Measurements from ENCODE around the gene ANKRD6.

Gene ANKRD6

DNA sequence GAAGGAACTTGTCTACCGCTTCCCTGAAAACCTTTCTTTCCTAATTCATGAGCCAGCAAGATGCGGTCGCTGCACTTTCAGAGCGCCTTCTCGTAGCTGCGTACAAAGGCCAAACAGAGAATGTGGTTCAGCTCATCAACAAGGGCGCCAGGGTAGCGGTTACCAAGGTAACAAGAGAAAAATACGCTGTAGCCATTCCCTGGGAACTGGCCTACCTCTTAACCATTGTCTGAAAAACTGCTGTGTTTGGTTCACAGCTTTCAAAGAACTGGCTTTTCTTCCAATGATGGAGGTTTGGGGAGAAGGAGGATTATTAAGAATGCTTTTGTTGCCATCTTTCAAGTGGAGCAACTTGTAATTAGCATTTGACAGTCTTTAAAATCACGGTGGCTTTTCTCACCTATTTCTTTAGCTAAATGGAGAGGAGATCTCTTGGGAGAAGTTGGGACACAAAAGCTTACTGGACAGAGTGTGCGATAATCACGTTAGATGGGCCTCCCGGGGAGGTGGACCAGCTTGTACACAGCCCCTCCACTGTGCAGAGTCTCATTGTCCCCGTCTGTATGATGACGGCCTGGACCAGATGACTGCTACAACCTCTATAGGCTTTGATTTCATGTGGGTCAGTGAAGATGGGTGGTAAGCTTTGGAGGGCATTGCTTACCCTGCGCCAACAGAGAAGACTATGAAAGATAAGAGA is 134.1 kb downstream of the ANKRD6 start:
- peak; percentile 87 for DNase-seq

DNA sequence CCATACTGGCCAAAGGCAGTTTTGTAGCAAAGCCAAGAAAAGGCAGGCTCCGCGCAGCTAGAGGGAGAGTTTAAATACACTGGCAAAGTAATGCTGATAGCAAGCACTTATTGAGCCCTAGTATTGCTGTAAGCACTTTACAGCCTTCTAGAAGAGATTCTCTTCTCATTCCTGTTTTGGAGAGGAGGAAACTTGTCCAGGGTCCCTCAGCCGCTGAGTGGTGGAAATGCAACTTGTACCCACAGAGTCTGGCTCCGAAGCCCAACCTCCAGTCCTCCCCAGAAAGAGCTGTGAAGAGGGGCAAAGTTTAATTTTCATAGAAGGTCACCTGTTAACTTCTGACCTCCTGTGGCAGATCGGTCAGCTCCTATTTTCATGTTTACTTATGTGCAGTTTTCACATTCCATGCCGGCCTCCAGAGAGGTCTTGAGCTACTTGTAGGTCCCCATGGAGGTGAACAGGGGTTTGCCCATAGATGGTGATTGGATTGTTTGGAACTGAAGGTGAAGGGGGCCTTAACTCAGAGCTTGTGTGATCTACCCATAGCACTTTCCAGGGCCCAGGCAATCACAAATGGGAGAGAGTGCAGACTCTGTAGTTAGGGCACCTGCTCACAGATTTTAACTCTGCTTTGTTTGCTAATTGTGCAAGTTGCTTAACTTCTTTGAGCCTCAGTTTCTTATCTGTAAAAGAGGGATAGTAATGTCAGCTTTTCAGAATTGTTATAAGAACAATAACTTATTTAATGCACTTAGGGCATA is 134.9 kb downstream of the ANKRD6 start:
- no peak for DNase-seq

DNA sequence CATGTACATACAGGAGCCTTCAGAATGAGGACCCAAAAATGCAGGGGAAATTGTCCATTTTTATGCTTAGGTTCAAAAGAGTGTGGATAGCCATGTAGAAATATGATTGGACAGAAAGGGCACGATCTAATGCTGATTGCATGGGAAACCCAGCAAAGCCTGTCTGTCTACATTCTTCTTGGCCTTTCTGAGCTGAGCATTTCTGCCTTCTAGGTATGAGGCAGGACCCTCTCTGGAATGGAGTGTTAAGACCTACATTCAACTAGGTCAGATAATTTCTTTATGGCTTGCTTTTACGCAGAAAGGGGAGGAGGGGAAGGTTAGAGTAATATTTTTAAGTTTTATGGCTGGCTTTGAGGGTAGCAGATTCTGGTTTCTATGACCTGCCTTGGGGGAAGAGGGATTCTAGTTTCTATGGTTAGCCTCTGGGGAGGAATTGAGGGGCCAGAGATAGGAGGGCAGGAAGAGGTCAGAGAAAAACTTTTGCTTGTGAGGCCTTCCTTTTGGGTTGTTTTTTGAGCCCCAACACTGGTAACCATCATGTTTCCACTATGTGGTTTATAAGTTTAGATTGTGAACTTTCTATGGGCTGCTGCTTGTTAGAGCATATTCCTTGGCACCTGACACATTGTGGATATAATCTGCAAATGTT is 142.1 kb downstream of the ANKRD6 start:
- DNase-seq: no peak

DNA sequence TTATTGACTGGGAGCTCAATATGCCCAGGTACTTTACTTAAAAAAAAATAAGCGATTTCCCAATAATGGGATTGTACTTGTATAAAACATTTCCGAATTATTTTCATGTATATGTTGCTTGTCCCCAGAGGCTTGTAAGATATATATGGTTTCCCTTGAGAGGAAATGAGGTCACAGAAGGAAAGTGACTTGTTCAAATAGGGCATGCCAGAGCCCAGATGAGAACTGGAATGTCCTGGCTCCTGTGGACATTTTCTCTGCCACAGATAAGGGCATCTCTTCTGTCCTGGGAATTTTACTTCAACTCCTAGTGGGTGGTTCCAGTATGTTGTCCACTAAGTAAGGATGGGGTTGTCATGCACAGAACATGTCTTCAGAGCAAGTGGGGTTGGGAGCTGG is 142.6 kb downstream of the ANKRD6 start:
- no peak for DNase-seq

DNA sequence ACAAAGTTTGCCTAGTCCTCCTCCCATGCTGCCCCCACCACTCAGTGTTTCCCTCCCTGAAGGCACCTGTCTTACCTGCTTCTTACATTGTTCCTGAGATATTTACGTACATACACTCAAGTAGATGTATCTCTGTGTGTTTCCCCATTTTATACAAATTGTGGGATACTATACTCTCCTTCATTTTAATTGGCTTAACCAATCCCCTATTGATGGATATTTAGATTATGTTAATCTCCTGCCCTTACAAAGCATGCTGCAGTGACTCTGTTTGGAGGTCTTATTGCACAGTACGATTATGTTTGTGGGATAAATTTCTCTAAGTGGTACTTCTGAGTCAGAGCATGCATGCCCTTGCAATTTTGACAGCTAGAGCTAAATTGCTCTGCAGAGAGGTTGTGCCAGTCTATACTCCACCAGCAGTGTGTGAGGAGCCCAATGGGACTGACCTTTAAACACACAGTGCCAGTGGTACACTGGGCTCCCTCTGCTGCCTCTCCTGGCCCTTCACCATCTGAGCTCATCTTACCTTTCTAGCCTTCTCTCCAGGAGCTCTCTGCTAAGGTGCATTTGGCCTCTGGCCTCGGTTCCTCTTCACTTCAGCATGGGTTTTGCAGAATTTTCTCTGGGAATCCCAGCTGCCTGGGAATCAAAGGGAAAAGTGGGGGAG is 148.2 kb downstream of the ANKRD6 start:
- DNase-seq: no peak

DNA sequence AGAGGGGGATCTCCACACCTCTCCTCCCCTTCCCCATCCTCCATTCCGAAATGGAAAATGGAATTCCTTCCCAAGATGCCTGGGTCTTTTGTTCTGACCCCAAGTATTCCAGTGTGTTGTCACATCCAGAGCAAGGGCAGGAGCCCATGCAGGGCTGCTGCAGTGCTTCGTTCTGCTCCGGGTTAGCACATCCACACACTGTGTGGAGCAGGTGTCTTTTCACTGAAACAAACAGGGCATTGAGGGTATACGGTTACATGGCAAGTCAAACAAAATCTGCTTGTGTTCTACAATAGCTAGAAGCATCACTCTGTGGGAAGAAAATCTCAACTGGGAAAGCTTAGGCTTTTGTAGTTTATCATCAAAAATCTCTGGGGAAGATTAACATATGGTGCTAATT is 148.7 kb downstream of the ANKRD6 start:
- no peak for DNase-seq

DNA sequence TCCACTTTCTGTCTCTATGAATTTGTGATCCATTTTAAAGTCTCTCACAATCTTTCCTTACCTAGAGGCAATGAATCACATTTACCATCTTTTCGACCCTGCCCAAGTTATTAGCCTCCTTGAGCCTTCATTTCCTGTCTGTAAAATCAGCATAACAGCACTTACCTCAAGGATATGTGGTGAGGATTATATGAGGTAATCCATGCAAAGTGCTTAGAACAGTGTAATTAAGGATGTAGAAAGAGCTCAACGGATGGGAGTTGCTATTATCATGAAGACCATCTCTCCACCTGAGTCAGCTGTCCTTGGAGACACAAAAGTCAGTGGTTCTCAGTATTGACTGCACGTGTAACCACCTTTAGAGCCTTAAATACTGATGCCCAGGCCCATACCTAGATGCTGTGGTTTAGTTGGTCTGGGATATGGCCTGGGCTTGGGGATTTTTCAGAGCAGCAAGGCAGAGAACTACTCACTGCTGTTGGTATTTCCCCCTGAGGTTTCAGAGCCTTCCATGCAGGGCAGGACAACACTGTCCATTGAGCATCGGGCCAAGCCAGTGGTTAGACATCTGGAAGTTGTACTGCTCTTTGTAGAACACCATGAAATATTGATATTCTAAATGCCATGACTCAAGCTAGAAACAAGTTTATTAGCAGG is 149.8 kb downstream of the ANKRD6 start:
- DNase-seq: no peak

DNA sequence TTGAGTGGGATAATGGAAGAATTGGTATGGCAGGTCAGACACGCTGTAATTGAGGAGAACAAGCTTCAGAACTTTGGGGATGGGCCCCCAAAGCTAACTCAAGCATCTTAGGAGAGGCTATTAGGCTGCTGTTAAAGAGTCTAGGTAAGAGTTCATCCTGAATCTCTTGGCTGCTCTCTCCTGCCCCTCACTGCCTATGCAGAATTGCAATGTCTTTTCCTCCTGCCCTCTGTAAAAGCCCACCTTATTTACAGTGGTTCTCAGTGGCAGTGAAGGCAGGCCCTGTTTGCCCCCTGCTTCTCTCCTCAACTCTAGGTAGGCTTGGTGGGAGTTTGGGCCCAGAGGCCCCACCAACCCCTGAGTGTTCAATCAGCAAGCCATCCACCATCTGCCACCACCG is 150.6 kb downstream of the ANKRD6 start:
- DNase-seq: no peak

DNA sequence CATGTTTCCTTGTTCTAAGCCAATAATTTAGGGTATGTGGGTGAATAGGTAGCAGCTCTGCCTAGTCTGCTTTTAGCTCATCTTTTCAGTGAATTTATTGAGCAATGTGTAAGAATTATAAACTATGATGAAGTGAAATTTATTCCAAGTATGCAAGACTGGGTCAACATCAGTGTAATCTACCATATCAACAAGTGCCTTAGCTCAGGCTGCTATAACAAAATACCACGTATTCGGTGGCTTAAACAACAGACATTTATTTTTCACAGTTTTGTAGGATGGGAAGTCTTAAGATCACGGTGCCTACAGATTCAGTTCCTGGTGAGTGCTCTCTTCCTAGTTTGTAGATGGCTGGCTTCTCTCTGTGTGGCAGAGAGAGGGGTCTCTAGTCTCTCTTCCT is 151.6 kb downstream of the ANKRD6 start:
- no peak for DNase-seq

DNA sequence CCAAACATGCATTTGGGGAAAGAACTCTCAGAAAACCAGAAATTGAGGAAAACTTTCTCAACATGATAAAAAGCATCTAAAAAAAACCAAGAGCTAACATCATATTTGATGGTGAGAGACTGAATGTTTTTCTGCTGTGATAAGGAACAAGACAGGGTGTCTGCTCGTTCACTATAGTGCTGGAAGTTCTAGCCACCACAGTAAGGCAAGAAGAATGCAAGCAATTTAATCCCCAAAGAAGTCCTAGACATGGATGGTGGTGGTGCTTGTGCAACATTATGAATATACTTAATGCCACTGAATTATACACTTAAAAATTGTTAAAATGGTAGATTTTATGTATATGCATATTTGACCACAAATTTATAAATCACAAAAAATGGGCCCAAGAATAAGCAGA is 152.2 kb downstream of the ANKRD6 start:
- DNase-seq: no peak

DNA sequence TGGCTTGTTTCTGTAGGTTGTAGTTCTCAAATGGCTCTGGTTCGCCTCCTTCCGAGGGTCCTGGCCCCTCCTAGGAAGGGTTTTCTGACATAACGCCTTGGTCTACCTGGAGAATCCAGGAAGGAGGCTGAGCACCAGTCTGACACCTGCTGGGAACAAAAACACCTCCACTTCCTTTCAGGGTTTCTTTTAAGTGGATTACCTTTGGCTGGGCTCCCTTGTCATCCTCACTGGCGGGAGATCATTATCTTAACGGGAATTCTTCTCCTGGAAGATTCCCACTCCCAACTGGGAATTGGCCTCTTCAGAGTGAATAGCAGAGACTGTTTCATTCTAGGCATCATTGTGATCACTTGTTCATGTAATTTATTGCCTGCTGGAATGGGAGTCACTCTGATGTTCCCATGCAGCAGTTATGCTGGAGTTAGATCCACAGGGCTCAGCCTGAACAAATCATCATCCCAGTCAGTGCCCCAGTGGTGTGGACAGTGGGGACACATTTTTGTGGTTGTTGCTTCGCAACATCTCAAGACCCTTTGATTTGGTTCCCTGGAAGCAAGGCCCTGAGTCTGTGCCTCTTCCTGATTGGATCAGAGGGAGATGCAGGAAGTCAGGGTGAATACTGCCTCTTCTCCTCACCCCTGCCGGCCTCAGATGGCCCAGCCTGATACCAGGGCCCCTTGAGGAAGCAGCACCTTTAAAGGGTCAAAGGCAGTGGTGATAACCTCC is 156.5 kb downstream of the ANKRD6 start:
- DNase-seq: no peak

DNA sequence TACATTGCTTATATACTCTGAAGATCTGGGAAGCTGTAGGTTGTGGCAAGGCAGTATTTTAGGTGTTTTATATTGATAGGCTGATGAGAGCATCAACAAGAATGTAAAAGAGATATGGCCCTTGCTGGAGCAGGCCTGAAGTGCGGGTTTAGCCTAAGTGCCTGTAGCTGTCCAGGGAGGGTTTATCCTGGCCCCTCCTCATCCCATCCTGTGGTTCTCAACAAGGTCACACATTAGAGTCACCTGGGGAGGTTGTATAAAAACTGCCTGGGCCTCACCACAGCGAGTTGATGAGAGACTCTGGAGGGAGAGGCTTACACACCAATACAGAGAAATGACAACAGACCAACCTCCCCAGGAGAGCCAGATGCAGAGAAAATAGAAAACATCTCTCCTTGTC is 157.2 kb downstream of the ANKRD6 start:
- DNase-seq: no peak

DNA sequence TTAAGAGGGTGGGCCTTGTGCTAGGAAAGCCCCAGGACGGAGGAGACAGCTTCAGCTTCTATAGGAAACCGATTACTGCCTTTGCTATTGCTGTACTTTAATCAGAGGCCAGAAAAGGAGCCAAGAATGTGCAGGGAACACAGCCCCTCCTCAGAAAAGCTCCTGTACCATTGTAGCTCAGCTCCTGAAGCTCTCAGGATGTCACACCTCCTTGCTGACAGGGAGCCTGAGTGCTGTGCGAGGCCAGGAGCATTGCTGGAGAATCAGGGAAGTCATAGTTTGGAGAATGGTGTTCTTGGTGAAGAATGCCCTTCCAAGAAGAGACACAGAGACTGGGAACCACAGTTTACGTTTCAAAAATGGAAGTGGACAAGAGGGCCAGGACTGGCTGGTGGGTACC is 158.8 kb downstream of the ANKRD6 start:
- DNase-seq: no peak

DNA sequence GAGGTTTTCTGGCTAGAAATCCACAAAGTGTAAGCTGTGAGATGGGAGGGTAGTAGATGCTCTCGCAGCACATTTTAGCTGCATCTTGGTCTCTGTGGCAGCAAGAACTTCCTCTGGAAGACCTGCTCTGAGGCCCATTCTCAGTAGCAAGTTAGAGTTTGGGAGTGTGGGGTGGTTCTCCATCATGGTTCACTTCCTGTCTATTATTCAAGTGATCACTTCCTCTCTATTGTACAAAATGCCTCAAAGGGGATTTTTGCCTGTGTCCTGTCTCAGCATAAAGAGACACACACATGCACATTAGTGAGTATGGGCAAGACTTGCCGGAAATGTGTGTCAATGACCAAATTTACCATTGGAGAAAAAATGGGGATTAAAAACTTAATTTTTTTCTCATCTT is 163.1 kb downstream of the ANKRD6 start:
- no peak for DNase-seq

DNA sequence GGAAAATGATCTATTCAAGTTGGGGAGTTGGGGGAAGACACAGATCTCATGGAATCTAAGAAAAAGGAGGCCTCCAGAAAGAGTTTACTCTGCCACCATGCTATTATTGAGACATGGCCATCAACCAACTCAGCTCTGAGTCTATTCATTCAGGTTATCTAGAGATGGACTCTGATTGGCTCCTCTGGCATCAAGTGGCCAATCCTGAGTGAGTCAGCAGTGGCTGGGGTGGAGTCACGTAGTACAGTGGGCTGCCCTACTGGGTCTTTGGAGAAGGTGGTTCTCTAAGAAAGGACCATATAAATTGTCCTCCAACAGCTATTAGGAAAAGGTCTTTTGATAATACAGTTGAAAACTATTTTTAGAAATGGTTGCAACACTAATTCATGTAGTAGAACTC is 163.5 kb downstream of the ANKRD6 start:
- DNase-seq: no peak

DNA sequence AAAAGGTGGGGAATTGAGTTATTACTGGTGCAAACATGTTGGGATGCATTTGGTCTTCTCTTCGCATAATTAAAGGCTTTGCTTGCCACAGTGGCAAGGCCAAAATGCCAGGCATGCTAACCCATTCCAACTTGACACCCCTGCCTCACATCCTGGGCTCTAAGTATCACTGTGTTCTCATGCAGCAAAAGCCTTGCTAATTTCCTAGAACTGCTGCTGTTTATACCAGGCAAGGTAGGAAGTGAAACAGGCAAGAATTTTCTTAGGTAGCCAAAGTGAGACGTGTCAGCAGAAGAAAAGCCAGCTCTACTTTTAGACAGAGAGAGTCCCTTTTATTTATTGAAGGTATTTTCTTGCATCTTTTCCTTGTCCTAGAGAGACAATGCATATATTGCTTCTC is 164.4 kb downstream of the ANKRD6 start:
- no peak for DNase-seq

DNA sequence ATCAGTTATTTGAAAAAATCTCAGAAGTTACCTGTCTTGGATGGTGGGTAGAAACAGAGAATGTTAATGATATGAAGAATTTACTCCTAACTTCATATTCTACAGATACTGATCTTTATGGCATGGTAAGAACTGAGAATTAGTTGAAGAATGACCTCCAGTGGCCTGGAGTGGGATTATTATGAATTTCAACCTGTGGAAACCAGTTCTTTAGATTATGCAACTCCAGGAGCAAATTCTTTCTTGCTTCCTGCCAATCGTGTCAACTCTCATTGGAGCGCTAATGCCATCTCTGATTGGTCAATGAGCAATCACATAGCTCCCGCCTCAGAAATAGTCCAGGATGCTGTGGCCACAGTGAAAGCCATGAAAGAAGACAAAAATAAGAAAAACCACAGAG is 165.0 kb downstream of the ANKRD6 start:
- DNase-seq: peak; percentile 11

DNA sequence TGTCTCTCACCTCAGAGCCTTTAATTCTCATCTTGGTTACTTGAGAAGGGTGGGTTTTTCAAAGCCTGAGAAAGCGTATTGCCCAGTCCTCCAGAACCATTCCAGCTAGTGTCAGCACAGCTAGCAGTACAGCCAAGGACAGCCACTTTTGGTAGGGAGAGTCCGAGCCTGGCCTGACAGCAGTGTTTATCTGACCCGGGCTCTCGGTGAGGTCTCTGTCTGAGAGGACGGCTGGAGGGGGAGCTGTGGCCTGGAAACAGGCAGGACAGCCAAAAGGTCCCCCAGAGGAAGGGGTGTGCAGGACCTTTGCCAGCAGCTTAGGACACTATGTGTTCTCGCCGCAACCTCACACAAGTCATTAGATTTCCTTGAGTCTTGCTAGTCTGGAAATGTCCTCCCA is 166.8 kb downstream of the ANKRD6 start:
- DNase-seq: no peak

DNA sequence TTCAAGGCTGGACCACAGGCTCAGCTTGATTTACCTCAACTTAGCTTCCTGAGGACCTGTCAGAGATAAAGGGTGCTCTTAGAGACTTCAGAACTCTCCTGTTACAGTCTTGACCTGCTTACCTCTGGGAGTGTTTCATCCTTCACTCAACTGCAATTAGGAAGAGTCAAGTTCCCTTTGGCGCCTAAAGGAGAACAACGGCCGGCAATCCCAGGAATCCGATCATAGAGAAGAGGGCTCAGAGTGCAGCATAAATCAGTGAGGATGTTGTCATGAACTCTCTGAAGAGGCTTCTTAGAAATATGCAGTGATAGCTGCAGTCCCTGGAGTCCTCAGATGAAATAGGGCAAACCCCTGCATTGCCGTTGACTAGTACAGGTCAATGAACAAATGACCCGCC is 169.2 kb downstream of the ANKRD6 start:
- peak; percentile 50 for DNase-seq

DNA sequence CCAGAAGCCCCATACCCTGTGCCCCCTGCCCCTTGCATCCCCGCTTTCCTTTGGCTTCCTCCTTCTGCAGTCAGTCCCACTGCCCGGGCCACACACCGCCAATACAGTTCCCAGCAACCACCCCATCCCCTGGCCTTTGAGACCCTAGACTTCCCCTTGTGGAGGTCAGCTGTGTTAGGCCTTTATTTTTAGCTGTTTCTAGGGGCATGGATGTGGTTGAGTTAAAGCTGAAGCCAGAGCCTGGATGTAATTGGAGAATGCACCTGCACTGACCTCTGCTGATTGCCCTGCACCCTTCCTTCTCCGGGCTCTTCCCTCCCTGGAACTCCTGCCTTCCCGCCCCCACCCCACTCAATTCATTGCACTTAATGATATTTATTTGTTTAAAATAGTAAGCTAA is 171.7 kb downstream of the ANKRD6 start:
- DNase-seq: no peak

DNA sequence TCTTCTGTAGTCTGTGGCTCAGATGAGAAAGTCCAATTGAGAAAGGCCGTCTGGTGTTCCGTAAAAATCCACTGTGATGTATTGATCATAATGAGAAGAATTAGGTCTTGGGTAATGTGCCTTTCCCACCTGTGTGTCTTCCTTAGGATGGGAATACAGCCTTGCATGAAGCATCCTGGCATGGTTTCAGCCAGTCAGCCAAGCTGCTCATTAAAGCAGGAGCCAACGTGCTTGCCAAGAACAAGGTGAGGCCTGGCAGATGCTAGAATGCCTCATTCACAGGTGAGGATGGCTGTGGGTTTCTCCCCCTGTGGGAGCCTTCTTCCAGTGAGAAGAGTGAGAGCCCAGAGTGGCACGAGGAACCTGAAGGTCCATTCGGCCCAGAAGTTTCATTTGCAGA is 172.9 kb downstream of the ANKRD6 start:
- DNase-seq: no peak

DNA sequence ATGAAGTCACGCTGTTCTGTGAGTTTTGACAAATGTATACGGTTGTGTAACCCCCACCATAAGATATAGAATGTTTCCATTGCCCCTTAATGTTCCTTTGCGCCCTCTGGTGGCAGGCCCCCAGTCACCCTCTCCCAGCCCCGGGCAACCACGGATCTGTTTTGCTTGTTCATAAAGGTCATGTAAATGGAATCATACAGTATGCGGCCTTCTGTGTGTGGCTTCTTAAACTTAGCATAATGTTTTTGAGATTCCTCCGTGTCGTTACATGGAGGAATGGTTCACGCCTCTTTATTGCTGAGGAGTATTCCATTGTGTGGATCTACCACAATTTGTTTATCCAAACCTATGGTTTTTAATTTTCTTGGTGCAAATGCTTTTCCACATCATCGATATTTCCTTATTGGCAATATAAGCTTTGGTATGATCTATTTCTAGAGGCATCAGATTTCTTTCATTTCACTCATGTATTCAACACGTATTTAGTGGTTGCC is 177.2 kb downstream of the ANKRD6 start:
- peak; percentile 54 for DNase-seq

Measured in retina (tissue), 1 donor.